SK-N-MC (cell line): ENCODE data around the gene CYP2S1.

ENCODE experiments used
- EZH2 ChIP-seq: fragments of 200-600 bp; sonication (generic); IDR thresholded peaks from one replicate; pipeline ENCODE4 v1.6.1; 2017; ENCODE audit warnings: antibody characterized with exemption
- POLR2AphosphoS5 ChIP-seq: IDR thresholded peaks from 2 replicates; pipeline ENCODE4 v1.6.1; 2012; ENCODE audit warnings: mild to moderate bottlenecking, low read depth, low read length, borderline replicate concordance

DNA sequence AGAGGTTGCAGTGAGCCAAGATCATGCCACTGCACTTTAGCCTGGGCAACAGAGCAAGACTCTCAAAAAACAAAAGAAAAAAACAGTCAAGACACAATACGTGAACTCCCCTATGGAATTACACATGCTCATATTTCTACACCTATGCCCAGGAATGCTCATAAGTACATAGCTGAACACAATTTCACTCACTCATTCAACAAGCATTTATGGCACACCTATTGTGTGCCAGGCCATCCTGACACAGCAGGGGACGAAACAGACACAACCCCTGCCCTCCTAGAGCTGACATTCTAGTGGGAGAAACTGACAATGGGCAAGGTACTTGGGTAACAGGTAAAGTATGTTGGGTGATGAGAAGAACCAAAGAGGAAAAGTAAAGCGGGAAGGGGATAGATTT lies 35.5 kb downstream of the CYP2S1 start:
- TF ChIP-seq POLR2AphosphoS5 (no peak), EZH2 (no peak)
